MV-4-11 (cell line): ENCODE results near the gene CCL22.

Experiments
- DNase-seq: peaks from one replicate; lab custom pipeline; 2025; lab: John Stamatoyannopoulos, UW

Gene CCL22

GRCh38 chr16:57376313-57376818, 17.8 kb downstream of the CCL22 start:
- DNase-seq, result no peak

GRCh38 chr16:57377080-57377841, 18.7 kb downstream of the CCL22 start:
- DNase-seq, result no peak

- DNase-seq, result no peak
Observed at GRCh38 chr16:57379579-57379978, 21.0 kb downstream of the CCL22 start.

GRCh38 chr16:57380671-57381462, 22.3 kb downstream of the CCL22 start:
- DNase-seq, result peak; percentile 35

- no peak for DNase-seq
Observed at GRCh38 chr16:57381791-57382534, 23.4 kb downstream of the CCL22 start.

- DNase-seq, result no peak
Observed at GRCh38 chr16:57382535-57383275, 24.1 kb downstream of the CCL22 start.

- no peak for DNase-seq
Observed at GRCh38 chr16:57383276-57384247, 25.0 kb downstream of the CCL22 start.

- DNase-seq, result peak; percentile 52
Observed at GRCh38 chr16:57384248-57385070, 25.9 kb downstream of the CCL22 start.

GRCh38 chr16:57385083-57385482, 26.5 kb downstream of the CCL22 start:
- DNase-seq, result no peak

GRCh38 chr16:57386381-57386951, 27.9 kb downstream of the CCL22 start:
- DNase-seq, result no peak

- no peak for DNase-seq
Observed at GRCh38 chr16:57387598-57388354, 29.2 kb downstream of the CCL22 start.

- no peak for DNase-seq
Observed at GRCh38 chr16:57388359-57389086, 29.9 kb downstream of the CCL22 start.

- DNase-seq, result no peak
Observed at GRCh38 chr16:57389087-57389468, 30.5 kb downstream of the CCL22 start.

GRCh38 chr16:57390636-57391295, 32.2 kb downstream of the CCL22 start:
- DNase-seq, result no peak

- DNase-seq, result no peak
Observed at GRCh38 chr16:57391300-57391699, 32.7 kb downstream of the CCL22 start.

GRCh38 chr16:57391708-57392107, 33.1 kb downstream of the CCL22 start:
- no peak for DNase-seq

- no peak for DNase-seq
Observed at GRCh38 chr16:57392694-57393093, 34.1 kb downstream of the CCL22 start.
